DOHH2 (cell line): ENCODE data around the gene SNX20.

Source experiments
- H3F3A ChIP-seq: fragments of 200-600 bp; sonication (generic), shearing (Covaris generic); 2 replicates; pipeline ENCODE4 v1.6.0; 2016; ENCODE audit warnings: antibody characterized with exemption, mild to moderate bottlenecking; ENCODE audit not compliant: control insufficient read depth, insufficient read depth
- H3K27ac ChIP-seq: fragments of 200-600 bp; sonication (generic); 2 replicates; pipeline ENCODE4 v1.5.1; 2014; ENCODE audit warnings: low read depth, mild to moderate bottlenecking, low read length, moderate library complexity
- H3K27me3 ChIP-seq: fragments of 200-600 bp; sonication (generic); 2 replicates; pipeline ENCODE4 v1.6.1; 2014; ENCODE audit warnings: mild to moderate bottlenecking, low read length, mixed read lengths; ENCODE audit not compliant: control insufficient read depth
- H3K36me3 ChIP-seq: fragments of 200-600 bp; sonication (generic); 2 replicates; pipeline ENCODE4 v1.6.1; 2014; ENCODE audit warnings: mild to moderate bottlenecking, low read length, moderate library complexity, mixed read lengths; ENCODE audit not compliant: control insufficient read depth
- H3K4me1 ChIP-seq: fragments of 200-600 bp; sonication (generic); 2 replicates; pipeline ENCODE4 v1.6.1; 2014; ENCODE audit warnings: mild to moderate bottlenecking, low read length, mixed read lengths; ENCODE audit not compliant: control insufficient read depth
- H3K4me2 ChIP-seq: fragments of 200-600 bp; sonication (generic); 2 replicates; pipeline ENCODE4 v1.6.0; 2014; ENCODE audit warnings: mild to moderate bottlenecking, low read length, moderate library complexity
- H3K4me3 ChIP-seq: fragments of 200-600 bp; sonication (generic); 2 replicates; pipeline ENCODE4 v1.5.1; 2014; ENCODE audit warnings: mild to moderate bottlenecking, low read length, mixed read lengths
- H3K79me2 ChIP-seq: fragments of 200-600 bp; sonication (generic); 2 replicates; pipeline ENCODE4 v1.6.1; 2014; ENCODE audit warnings: mild to moderate bottlenecking, low read length, mixed read lengths; ENCODE audit not compliant: control insufficient read depth
- H3K9me2 ChIP-seq: fragments of 200-600 bp; sonication (generic); replicated peaks from 2 replicates; pipeline ENCODE4 v1.6.1; 2014; ENCODE audit warnings: mild to moderate bottlenecking, low read length, mixed read lengths; ENCODE audit not compliant: control insufficient read depth
- H3K9me3 ChIP-seq: fragments of 200-600 bp; sonication (generic); 2 replicates; pipeline ENCODE4 v1.6.1; 2014; ENCODE audit warnings: antibody characterized with exemption, low read length, mixed read lengths; ENCODE audit not compliant: control insufficient read depth, insufficient read depth
- H4K20me1 ChIP-seq: fragments of 200-600 bp; sonication (generic); 2 replicates; pipeline ENCODE4 v1.6.0; 2014; ENCODE audit warnings: low read depth, mild to moderate bottlenecking, antibody characterized with exemption, low read length, moderate library complexity; ENCODE audit not compliant: control insufficient read depth, insufficient read depth
- CTCF ChIP-seq: fragments of 200-600 bp; sonication (generic); IDR thresholded peaks from one replicate; pipeline ENCODE4 v1.5.1; 2014; ENCODE audit warnings: antibody characterized with exemption, mild to moderate bottlenecking, low read depth, low read length; ENCODE audit not compliant: poor library complexity, severe bottlenecking
- EZH2phosphoT487 ChIP-seq: fragments of 200-600 bp; sonication (generic); IDR thresholded peaks from 2 replicates; pipeline ENCODE4 v1.6.1; 2017; ENCODE audit warnings: borderline replicate concordance, mild to moderate bottlenecking, antibody characterized with exemption, low read length, moderate library complexity, mixed read lengths

The SNX20 gene

GRCh38 chr16:50718761-50719400 is 37.8 kb upstream of the SNX20 start:
- Histone ChIP-seq H3K36me3 (no peaks in the 10 kb centered on the region), H3K4me2 (no peak overlapping the region), H3K27ac (no peak overlapping the region), H4K20me1 (no peaks in the 10 kb centered on the region), H3K27me3 (no peaks in the 10 kb centered on the region), H3K4me3 (no peak overlapping the region), H3F3A (no peaks in the 10 kb centered on the region), H3K79me2 (no peaks in the 10 kb centered on the region), H3K4me1 (no peaks in the 10 kb centered on the region), H3K9me2 (no peaks in the 10 kb centered on the region), H3K9me3 (no peaks in the 10 kb centered on the region)
- TF ChIP-seq EZH2phosphoT487 (no peak), CTCF (no peak)

- no peak for TF ChIP-seq CTCF
- TF ChIP-seq EZH2phosphoT487 = no peak
- Histone ChIP-seq H3K4me1 (no peaks in the 10 kb centered on the region), H3K4me3 (no peak overlapping the region)
Measured at GRCh38 chr16:50718061-50718760, 37.1 kb upstream of the SNX20 start.

GRCh38 chr16:50717494-50717893 is 36.4 kb upstream of the SNX20 start:
- no peaks in the 10 kb centered on the region for H3K9me3 ChIP-seq
- H3K36me3 ChIP-seq = no peaks in the 10 kb centered on the region
- H3K4me3 ChIP-seq = no peak overlapping the region
- no peaks in the 10 kb centered on the region for H3F3A ChIP-seq
- H3K4me1 ChIP-seq = no peaks in the 10 kb centered on the region
- no peaks in the 10 kb centered on the region for H3K79me2 ChIP-seq
- no peak overlapping the region for H3K27ac ChIP-seq
- no peak for TF ChIP-seq EZH2phosphoT487
- TF ChIP-seq CTCF = no peak
- no peaks in the 10 kb centered on the region for H3K9me2 ChIP-seq
- H3K4me2 ChIP-seq = no peak overlapping the region
- no peaks in the 10 kb centered on the region for H4K20me1 ChIP-seq
- H3K27me3 ChIP-seq = no peaks in the 10 kb centered on the region

More at GRCh38 chr16:50718061-50718760, 37.1 kb upstream of the SNX20 start:
- Histone ChIP-seq H3K36me3 (no peaks in the 10 kb centered on the region), H3K27ac (no peak overlapping the region), H3K79me2 (no peaks in the 10 kb centered on the region), H3K27me3 (no peaks in the 10 kb centered on the region), H3K9me2 (no peaks in the 10 kb centered on the region), H3K4me2 (no peak overlapping the region), H3F3A (no peaks in the 10 kb centered on the region), H3K9me3 (no peaks in the 10 kb centered on the region), H4K20me1 (no peaks in the 10 kb centered on the region)
